G401 (cell line): Measurements from ENCODE around the gene GAST. TPM values are rescaled to one million over a fixed set of nuclear protein-coding genes. Genes with fewer than 3 reads are reported as not detected.
A peak's percentile ranks its signal among the peaks of the same experiment; 100 is the strongest.
"Not testable (repeated sequence)": the region's sequence is repeated elsewhere in the genome, so short reads cannot be mapped to it uniquely, and the experiment has no call there.

Source experiments
- DNase-seq: peaks from one replicate; pipeline ENCODE4 v3.0.0-alpha.2; 2015; ENCODE audit warnings: low spot score
- in situ Hi-C: cut with HindIII; loops from 2 replicates; pipeline ENCODE4 v1.10.0; 2016; ENCODE audit warnings: low sequenced_read_pairs, mixed read lengths
- total RNA-seq: library from RNA; depleted of rRNA; stranded (reverse); fragments of >200 nt; shearing (Covaris generic); gene quantifications from 2 replicates; pipeline ENCODE4 v1.2.3, GENCODE V29; 2014; rRNA removed

The GAST gene
- not detected in 2 replicates for total RNA-seq

- DNase-seq = no peak
- in situ Hi-C loops = no loop called here
Observed at GRCh38 chr17:41711669-41712400, at the start of gene GAST. GAST (plus strand) TSS chr17:41712331; CDS start chr17:41715437, 3,106 bp downstream.

DNA sequence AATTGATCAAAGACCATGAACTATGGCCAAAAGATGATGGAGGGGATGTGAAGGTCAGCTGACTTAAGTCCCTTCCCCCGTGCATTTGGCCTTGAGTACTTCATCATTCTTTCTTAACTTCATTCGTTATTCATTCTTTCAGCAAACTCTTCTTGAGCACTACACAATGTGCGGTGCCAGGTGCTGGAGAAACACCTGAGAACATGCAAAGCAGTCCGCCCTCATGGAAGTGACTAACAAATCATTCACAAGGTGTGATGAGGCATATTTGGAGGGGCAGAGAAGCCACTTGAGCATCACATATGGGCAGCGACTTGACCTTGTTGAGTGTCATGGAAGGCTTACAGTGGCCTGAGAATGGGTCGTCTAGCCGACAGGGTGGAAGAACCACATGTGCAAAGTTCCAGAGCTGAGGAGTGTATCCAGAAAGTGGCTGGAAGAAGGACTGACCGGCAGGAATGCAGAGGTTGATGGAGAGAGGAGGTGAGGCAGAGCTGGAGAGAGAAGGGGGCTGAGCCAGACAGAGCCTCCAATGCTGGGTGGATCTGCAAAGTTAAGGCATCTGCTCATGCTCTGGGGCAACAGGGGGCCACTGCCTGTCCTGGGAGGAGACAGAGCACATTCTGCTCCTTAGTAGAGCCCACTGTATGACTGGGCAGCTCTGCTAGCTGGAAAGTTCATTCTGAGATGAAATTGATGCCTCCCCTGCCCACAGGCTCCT lies 48.5 kb upstream of the GAST start:
- DNase-seq = no peak
- in situ Hi-C loops = no loop called here

GRCh38 chr17:41664172-41664457 lies 48.0 kb upstream of the GAST start:
- in situ Hi-C loops = no loop called here

GRCh38 chr17:41664587-41665565 lies 47.3 kb upstream of the GAST start:
- in situ Hi-C loops = no loop called here
- DNase-seq = no peak

More at GRCh38 chr17:41664172-41664457, 48.0 kb upstream of the GAST start:
- DNase-seq = no peak

DNA sequence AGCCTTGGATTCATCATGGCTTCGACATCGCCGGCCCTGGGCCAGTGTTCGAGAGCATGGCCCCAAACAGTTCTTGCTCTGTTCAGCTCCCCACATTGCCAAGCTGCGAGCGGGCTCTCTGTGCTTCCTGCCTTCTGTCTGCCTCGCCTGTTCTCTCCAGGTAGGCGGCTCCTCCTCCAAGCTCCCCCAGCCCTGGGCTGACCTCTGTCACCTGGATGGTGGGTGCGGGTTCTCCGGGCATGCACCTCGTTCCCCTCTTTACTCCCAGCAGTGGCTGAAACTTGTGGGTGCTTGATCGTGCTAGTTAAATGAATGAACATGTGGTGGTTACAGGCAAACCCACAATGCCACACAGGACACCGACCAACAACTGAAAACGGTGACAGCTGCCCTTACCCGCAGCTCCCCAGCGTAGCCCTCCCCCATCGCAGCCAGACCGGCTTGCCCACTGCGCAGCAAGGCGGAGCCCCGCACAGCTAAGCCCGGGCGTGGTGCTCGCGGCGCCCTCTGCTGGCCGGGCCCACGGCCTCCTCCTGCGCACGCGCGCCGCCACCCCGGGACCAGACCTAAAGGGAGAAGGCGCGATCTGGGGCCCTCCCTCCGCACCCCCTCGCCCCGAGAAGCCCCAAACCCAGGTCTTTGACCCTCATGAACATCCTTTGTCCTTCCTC lies 46.4 kb upstream of the GAST start:
- peak; percentile 85 for DNase-seq
- in situ Hi-C loops = no loop called here

DNA sequence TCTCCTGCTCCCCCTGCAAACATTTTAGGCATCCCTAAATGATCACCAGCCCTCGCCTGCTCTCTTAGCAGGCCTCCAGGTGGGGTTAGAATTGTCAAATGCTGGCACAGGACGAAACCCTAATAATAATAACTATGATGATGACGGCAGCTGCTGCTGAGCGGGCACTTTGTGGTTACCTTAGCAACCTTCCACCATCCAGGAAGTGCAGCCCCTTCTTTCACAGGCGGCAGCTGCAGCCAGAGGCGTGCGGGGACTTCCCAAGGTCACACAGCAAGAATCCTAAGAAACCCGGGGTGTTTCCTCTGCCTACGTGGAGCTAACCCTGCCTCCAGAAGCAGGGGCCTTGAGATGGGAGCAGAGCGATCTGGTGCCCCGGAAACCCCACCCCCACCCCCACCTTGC lies 45.9 kb upstream of the GAST start:
- DNase-seq = no peak
- in situ Hi-C loops = no loop called here

DNA sequence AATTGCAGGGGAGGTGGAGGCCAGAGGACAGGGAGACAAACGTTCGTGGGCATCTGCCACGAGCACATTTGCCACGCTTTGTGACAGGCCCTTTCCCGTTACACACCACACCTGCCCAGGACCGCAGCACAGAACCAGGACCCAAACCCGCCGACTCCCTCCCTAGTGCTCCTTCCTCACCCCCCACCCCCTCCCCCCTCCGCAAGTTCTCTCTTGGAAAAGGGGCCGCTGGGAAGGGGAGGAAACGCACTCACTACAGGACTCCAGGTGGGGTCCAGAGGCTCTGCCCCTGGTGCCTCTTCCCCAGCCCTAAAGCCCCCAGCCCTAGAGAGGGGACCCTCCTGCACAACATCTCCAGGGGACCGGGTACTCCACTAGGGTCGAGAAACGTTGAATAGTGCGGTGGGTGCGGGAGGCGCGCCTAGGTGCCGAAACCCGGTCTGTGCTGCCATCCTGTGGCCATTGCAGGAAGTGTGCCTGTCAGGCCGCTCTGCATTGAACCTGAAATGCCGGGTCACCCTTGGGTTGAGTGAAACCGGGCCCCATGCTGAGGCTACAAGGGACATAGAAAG lies 45.3 kb upstream of the GAST start:
- peak; percentile 86 for DNase-seq
- in situ Hi-C loops = no loop called here

GRCh38 chr17:41667280-41668041 lies 44.7 kb upstream of the GAST start:
- in situ Hi-C loops = no loop called here
- no peak for DNase-seq

- DNase-seq = no peak
- in situ Hi-C loops = no loop called here
Observed at GRCh38 chr17:41672153-41672552, 40.0 kb upstream of the GAST start.

DNA sequence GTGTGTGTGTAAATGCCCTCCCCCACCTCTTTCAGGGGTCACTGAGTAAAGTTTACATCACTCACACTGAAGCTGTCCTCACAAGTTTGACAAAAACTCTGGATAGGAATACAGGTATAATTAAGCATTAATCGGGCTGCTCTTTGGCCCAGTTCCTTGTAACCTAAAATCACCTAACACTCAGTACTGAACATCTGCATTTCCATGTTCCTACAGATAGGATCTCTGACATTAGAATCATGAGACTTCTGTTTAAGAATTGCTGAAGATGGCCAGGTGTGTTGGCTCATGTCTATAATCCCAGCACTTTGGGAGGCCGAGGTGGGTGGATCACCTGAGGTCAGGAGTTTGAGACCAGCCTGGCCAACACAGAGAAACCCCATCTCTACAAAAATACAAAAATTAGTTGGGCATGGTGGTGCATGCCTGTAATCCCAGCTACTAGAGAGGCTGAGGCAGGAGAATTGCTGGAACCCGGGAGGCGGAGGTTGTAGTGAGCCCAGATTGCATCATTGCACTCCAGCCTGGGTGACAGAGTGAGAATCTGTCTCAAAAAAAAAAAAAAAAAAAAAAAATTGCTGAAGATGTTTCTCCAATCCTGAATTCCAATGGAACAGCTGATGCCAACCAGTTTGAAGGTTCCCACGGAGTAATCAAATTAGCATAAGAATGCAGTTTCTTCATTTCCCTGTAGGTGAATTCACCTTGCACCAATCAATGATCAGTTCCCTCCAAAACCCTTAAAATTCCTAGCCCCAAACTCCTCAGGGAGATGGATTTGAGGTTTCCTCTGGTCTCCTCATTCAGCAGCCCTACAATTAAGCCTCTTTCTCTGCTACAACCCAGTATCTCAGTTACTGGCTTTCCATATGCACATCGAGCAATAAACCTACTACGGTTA lies 36.7 kb upstream of the GAST start:
- DNase-seq, in situ Hi-C loops: not testable (repeated sequence)

DNA sequence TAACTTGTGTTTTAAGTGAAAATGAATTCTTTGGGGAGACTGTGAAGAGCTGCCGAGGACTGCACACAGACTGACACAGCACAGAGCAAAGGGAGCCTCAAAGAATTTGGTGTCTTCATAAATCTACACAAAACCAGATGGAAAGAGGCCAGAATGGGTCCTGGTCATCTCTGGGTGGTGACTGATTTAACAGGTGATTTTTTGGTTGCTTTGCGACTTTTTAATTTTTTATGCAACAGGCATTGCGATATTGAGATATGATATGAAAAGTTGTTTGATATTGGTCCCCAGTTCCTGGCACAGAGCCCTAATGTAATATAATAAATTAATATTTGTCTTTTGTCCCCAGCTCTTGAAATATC lies 36.1 kb upstream of the GAST start:
- in situ Hi-C loops = no loop called here
- no peak for DNase-seq

DNA sequence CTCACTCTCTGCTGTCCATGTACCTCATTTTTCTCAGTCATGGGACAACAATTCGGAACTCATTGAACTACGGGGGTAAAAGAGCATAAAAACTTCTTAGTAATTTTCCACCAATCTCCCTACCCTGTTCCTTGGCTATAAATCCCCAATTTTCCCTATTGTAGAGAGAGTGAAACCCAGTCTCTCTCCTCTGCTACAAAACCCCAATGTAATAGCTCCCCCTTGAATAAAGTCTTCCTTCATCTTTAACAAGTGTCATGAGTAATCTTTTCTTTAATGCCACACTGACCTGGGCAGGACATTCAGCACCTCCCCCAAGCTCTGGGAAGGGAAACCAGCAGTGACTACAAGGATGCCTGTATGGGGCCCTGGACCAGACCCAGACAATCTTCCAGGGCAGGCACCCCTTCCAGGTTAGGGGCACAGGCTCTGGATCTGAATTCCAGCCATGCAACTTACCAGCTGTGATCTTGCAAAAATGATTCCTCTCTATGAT lies 33.7 kb upstream of the GAST start:
- in situ Hi-C loops = no loop called here
- peak; percentile 18 for DNase-seq

DNA sequence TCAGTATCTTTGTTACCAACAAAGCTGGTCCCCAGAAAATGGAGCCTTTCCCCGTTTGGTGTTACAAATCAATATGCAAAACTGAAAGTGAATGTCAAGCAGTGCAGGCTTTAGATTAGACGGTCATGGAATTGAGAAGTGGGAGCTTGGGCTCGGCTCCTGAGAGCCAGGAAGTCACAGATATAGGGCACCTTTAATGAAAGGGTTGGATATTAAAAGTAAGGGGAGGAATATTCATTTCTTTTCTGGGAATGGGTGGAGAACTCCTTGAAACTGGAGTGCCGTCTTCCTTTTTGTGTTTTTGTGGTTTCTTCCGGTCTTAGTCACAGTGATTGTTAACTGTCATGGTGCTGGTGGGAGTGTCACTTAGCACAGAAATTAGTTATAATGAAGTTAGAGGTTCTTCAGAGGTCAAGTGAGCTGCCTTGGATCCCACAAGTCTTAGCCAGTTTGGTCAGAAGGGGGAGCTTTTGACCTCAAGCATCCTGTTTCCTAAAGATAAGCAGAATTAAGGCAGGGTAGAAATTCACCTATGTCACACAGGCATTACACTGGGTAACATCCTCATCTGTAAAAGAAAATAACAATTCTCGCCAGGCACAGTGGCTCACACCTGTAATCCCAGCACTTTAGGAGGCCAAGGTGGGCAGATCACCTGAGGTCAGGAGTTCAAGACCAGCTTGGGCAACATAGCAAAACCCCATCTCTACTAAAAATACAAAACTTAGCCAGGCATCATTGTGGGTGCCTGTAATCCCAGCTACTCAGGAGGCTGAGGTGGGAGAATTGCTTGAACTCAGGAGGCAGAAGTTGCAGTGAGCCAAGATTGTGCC lies 33.0 kb upstream of the GAST start:
- peak; percentile 20 for DNase-seq
- in situ Hi-C loops = no loop called here

DNA sequence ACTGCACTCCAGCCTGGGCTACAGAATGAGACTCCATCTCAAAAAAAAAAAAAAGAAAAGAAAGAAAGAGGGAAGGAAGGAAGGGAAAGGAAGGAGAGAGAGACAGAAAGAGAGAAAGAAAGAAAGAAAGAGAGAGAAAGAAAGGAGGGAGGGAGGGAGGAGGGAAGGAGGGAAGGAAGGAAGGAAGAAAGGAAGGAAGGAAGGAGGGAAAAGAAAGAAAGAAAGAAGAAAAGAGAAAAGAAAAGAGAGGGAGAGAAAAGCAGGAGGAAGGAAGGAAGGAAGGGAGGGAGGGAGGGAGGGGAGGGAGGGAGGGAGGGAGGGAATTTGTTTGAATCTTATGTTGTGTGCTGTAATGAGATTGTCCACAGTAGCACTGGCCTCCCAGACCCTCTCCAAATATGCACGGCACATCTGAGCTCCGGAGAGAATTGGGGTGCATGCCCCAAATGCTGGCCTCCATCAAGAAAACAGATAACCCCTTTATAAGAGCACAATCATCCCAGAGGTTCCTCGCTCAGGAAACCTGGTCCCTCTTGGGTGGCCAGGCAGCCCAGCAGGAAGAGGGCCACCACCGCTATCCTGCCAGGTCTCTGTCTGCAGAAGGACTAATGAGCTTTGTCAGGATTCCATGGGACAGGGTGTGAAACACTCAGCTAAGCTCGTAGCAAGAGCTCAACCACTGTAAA lies 32.2 kb upstream of the GAST start:
- in situ Hi-C loops = no loop called here
- DNase-seq = no peak

DNA sequence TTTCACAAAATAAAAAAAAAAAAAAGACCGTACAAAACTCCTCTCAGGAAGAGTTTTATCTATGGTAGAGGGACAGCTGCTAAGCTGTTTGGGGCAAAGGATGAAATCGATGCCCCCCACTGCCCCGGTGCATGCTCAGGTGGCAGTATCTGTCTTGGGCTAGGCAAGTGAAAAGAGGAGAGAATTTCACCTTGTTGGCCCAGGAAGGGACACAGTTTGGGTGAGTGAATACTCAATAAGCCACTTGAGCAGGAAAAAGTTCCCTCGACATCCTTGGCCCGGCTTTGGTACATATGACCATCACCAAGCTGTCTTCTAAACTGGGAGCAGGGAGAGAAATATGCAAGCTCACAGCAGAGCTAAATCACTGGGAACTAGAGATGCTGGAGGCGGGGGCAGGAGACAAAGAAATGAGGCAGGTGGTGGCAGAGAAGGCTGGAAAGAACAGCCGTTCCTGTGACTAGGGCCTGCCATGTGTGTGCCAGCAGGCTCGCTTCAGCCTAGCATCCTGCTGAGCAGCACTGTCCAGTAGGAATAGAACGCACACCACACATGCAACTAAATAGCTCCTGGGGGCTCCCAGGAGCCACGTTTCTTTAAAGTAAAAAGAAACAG lies 31.6 kb upstream of the GAST start:
- DNase-seq = peak; percentile 96
- in situ Hi-C loops = no loop called here
